Measurements from ENCODE around the gene IKBKE.

The IKBKE gene

DNA sequence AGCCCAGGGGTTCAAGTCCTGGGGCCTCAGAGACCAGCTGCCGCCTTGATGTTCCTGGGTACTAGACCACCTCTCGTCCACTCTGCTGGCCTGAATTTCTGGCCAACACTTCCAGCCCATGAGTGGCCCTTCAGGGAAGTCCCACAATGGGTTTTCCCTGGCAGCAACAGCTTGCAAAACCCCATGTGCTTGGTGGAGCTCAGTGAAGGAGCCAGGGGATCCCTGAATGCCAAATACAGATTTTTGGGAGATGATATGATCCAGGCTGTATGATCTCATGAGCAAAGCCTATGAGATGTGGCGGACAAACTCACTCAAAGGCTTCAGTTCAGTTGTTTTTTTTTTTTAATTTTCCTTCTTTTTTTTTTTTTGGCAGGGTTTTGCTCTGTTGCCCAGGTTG is 27.5 kb downstream of the IKBKE start:
- no peak for DNase-seq

DNA sequence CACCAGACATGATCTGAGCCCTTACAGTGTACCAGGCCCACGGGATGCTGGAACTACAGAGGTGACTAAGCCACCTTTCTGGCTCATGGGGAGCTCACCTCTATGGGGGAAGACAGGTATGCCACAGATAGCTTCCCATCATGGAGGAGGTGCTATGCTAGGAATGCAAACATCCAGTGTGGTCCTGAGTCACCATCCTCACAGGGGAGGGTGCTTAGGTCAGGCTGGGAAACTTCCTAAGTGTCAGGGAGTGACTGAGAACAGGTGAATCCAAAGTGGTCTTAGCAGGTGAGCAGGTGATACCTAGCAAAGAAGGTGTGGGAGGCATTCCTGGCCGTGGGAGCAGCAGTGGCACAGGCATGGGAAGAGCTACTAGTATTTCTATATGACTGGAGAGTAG is 28.4 kb downstream of the IKBKE start:
- DNase-seq: no peak

DNA sequence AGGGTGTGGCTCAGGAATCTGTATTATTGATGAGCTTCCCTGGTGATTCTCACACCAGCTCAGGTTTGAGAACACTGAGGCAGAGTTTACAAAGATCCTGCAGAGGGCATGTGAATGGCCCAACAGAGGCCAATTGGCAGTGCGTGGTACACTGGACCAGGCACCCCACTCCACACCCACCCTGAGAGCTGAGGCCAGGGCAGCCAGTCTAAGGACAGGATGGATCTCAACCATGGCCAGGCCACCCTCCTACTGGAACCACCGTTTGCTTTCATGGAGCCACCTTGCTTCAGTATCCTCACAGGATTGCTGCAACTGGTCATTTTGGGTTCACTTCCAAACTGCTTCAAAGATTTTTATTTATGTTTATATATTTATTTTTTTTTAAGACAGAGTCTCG is 29.8 kb downstream of the IKBKE start:
- no peak for DNase-seq

GRCh38 chr1:206501881-206502280 is 31.6 kb downstream of the IKBKE start:
- DNase-seq: no peak

GRCh38 chr1:206502403-206502802 is 32.1 kb downstream of the IKBKE start:
- no peak for DNase-seq

DNA sequence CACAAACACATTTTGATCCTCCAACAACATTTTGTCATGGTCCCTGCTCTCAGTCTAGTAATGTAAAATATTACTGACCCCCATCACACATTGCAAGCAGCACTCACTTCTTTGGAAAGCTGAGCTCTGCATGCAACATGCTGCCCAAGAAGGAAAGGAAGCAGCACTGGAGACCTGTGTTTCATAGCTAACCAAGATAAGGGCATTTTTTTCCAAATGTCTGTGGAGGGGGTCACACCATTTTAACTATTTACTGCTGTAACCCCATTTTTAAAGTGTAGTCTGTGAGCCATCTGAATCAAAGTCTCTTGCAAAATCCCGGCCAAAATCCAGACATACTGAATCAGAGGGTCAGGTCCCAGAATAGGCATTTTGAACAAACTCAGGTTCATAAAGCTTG is 32.5 kb downstream of the IKBKE start:
- no peak for DNase-seq

DNA sequence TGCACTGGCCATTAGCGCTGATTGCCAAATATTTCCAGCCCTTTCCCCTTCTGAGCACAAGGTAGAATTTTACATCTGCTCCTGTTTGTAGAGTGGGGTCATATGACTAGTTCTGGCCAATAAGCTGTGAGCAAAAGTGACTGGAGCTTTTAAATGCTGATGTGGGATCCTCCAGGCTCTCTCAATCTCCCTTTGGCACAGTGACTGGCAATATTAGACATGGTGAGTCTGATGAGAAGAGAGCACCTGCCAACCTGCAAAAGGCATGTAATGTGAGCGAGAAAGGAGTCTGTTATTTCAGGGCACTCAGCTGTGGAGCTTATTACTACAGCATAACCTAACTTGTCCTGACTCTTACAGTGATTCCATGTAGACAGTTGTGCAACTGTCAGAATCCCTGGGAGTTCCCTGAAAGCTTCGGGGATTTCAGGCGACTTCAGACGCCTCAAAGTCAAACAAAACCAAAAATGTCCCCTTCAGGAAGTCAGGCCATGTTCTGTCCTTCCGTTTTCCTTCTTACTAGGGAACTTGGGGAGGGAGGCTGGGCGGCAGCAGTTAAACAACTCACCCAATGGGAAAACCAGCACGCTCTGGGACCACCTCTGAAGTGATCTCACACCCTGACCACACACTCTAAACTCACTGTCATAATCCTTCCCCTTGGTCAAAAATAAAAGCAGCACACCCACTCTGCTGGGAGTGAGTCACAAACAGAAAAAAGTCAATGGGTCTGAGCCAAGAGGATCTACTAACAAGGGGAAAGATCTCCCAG is 33.5 kb downstream of the IKBKE start:
- DNase-seq: no peak

DNA sequence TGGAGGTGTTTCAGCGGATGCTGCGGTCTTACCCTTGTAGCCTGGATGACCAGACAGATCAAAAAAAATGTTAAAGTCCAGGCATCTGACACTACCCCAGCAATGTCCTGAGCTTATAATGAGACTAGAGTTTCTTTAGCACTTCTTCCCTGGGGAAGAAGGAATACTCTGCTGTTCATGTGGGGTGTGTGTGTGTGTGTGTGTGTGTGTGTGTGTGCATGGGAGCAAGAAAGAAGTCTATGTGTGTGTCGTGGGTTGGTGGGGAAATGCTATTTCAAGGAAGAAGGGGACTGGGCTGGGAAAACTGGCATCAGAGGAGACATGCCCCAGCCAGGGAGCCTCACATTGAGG is 34.1 kb downstream of the IKBKE start:
- DNase-seq: no peak

- DNase-seq: no peak
These were observed 35.6 kb downstream of the IKBKE start for GRCh38 chr1:206505702-206506355.

GRCh38 chr1:206506405-206507283 is 36.4 kb downstream of the IKBKE start:
- DNase-seq: no peak

- DNase-seq: peak; percentile 46
These were observed 37.2 kb downstream of the IKBKE start, which contains the start of gene RASSF5 for GRCh38 chr1:206507284-206508129. Gene RASSF5, plus strand, starts transcription at chr1:206507531. Its CDS starts 72 bp downstream, at chr1:206507603.

- no peak for DNase-seq
These were observed 38.0 kb downstream of the IKBKE start for GRCh38 chr1:206508130-206508889.

DNA sequence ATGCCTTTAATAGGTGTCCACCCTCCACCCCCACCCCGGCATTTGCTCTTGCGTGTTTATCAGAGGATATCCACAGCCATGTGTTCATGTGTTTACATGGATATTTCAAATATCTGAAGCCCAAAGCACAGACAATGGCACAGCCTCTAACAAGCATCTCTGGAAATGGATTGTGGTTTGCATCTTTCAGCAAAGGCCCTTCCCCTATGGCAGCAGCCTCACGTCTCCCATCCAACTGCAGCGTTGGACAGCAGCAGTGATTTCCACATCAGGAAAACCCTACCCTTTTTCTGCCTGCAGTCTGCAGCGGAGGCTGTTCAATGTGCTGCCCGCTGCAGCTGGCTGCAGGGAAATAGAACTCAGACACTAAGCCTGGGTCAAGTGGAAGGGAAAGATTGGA is 38.7 kb downstream of the IKBKE start:
- DNase-seq: no peak

DNA sequence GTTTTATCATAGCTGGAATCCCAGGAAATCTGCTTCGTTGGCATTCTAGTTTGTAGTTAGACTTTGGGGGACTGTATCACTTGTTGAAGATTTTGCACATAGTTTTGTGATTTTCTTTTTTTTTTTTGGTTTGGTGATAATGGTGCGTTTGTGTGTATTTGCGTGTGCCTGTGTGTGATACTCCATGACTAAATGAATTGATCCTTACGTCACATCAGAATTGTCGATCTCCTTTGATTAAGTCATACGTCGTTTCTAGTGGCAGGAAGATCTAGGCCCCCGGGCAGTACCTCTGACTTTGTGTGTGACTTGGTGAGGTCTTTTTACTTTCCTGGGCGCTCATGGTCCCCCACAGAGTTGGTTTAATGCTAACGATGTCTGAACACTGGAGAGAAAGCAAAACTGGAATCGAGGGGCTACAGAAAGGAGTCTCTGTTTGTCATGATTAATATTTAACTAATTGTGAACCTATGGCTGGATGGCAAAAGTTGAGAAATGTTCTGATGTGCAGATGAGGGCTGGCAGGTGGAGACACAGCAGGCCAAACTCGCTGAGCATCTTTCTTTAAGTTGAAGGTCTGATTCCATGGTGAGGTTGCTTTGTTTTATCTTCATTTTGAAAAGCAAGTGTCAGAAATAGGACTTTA is 39.5 kb downstream of the IKBKE start:
- no peak for DNase-seq

GRCh38 chr1:206510371-206510770 is 40.1 kb downstream of the IKBKE start:
- no peak for DNase-seq

GRCh38 chr1:206511362-206512057 is 41.2 kb downstream of the IKBKE start:
- no peak for DNase-seq

- no peak for DNase-seq
These were observed 42.0 kb downstream of the IKBKE start for GRCh38 chr1:206512058-206512850.

DNA sequence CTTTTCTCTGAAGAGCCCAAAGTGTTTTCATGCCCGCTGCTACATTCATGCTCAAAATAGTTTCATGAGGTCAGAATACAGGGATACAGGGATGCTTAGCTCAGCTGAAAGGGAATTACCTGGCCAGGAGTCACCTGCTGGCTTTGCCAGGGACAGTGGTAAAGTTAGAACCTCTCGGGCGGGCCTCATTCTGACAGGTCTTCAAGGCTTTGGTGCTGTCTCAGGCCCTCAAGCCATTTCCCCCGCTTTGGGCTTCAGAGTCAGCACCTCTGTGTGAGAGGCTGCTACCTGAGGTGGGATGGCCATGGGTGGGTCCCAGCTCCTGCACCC is 42.5 kb downstream of the IKBKE start:
- DNase-seq: no peak

- DNase-seq: no peak
These were observed 43.2 kb downstream of the IKBKE start for GRCh38 chr1:206513312-206514111.

Measured in midbrain (tissue), 1 donor.